Kidney capillary endothelial cell (primary cell): Measurements from ENCODE around the gene ATXN2.
A peak's percentile ranks its signal among the peaks of the same experiment; 100 is the strongest.

Source experiments
- DNase-seq: peaks from one replicate; pipeline ENCODE4 v3.0.0-alpha.2; 2018; ENCODE audit warnings: low spot score

The ATXN2 gene

GRCh38 chr12:111439657-111440151 lies 159.4 kb downstream of the ATXN2 start:
- no peak for DNase-seq

- no peak for DNase-seq
Observed at GRCh38 chr12:111438481-111438880, 160.6 kb downstream of the ATXN2 start.

- peak; percentile 88 for DNase-seq
Observed at GRCh38 chr12:111437816-111438454, 161.2 kb downstream of the ATXN2 start.

- no peak for DNase-seq
Observed at GRCh38 chr12:111436811-111437210, 162.3 kb downstream of the ATXN2 start.

- no peak for DNase-seq
Observed at GRCh38 chr12:111436266-111436665, 162.8 kb downstream of the ATXN2 start.

- no peak for DNase-seq
Observed at GRCh38 chr12:111435661-111436201, 163.4 kb downstream of the ATXN2 start.

- no peak for DNase-seq
Observed at GRCh38 chr12:111434680-111435338, 164.3 kb downstream of the ATXN2 start.

- no peak for DNase-seq
Observed at GRCh38 chr12:111434049-111434448, 165.1 kb downstream of the ATXN2 start.

- DNase-seq, result no peak
Observed at GRCh38 chr12:111431772-111432171, 167.3 kb downstream of the ATXN2 start.

- DNase-seq, result no peak
Observed at GRCh38 chr12:111430433-111431353, 168.4 kb downstream of the ATXN2 start.

- no peak for DNase-seq
Observed at GRCh38 chr12:111429828-111430432, 169.2 kb downstream of the ATXN2 start.

- no peak for DNase-seq
Observed at GRCh38 chr12:111428728-111429175, 170.4 kb downstream of the ATXN2 start.

- no peak for DNase-seq
Observed at GRCh38 chr12:111428081-111428727, 170.9 kb downstream of the ATXN2 start.

- DNase-seq, result no peak
Observed at GRCh38 chr12:111427417-111428074, 171.6 kb downstream of the ATXN2 start.

- DNase-seq, result no peak
Observed at GRCh38 chr12:111426344-111427185, 172.6 kb downstream of the ATXN2 start.

- no peak for DNase-seq
Observed at GRCh38 chr12:111425655-111426054, 173.5 kb downstream of the ATXN2 start.

- DNase-seq, result no peak
Observed at GRCh38 chr12:111424793-111425251, 174.3 kb downstream of the ATXN2 start.

GRCh38 chr12:111424189-111424792 lies 174.8 kb downstream of the ATXN2 start:
- no peak for DNase-seq

- no peak for DNase-seq
Observed at GRCh38 chr12:111420494-111420893, 178.6 kb downstream of the ATXN2 start.
